NB4 (cell line): ENCODE measurements around the gene DPH6.

Experiments
- DNase-seq: peaks from one replicate; pipeline ENCODE4 v3.0.0; 2010; ENCODE audit warnings: low read depth
- H3K4me3 ChIP-seq: one replicate; pipeline ENCODE4 v1.5.1; 2011; ENCODE audit warnings: mild to moderate bottlenecking, low read depth, low read length, moderate library complexity
- MYC ChIP-seq: IDR thresholded peaks from 2 replicates; pipeline ENCODE4 v1.6.1; 2011; ENCODE audit warnings: low read depth, low read length
- POLR2A ChIP-seq: IDR thresholded peaks from 2 replicates; pipeline ENCODE4 v1.6.1; 2011; ENCODE audit warnings: mild to moderate bottlenecking; ENCODE audit not compliant: insufficient read length; ENCODE audit errors: extremely low read depth
- TF ChIP-seq, protein P1 (sequence below): IDR thresholded peaks from 2 replicates; pipeline ENCODE4 v1.6.1; 2011; ENCODE audit warnings: low read depth, low read length
- TF ChIP-seq, protein P2 (sequence below): IDR thresholded peaks from one replicate; pipeline ENCODE4 v1.5.1; 2012; ENCODE audit warnings: low read depth, low read length

The DPH6 gene

DNA sequence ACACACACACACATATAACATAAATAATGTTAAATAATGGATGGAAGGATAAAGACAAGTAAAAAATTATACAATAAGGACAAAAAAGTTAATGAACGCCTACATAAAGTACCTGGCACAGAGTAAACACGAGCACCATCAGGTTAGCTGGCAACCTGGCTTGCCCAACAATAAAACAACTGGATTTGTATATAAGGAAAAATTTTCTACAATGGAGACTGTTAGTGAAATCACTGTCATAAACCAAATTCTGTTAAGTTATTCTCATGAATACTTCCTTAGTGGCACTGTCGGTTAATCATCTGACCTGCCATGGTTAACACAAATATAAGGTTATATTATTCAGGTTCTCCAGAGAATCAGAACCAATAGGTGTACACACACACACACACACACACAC lies 54.8 kb downstream of the DPH6 start:
- TF ChIP-seq, protein P1, sequence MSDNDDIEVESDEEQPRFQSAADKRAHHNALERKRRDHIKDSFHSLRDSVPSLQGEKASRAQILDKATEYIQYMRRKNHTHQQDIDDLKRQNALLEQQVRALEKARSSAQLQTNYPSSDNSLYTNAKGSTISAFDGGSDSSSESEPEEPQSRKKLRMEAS = no peak
- TF ChIP-seq POLR2A (no peak), MYC (no peak)
- TF ChIP-seq, protein P2, sequence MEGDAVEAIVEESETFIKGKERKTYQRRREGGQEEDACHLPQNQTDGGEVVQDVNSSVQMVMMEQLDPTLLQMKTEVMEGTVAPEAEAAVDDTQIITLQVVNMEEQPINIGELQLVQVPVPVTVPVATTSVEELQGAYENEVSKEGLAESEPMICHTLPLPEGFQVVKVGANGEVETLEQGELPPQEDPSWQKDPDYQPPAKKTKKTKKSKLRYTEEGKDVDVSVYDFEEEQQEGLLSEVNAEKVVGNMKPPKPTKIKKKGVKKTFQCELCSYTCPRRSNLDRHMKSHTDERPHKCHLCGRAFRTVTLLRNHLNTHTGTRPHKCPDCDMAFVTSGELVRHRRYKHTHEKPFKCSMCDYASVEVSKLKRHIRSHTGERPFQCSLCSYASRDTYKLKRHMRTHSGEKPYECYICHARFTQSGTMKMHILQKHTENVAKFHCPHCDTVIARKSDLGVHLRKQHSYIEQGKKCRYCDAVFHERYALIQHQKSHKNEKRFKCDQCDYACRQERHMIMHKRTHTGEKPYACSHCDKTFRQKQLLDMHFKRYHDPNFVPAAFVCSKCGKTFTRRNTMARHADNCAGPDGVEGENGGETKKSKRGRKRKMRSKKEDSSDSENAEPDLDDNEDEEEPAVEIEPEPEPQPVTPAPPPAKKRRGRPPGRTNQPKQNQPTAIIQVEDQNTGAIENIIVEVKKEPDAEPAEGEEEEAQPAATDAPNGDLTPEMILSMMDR = no peak
- DNase-seq = no peak
- H3K4me3 ChIP-seq = no peak overlapping the region

DNA sequence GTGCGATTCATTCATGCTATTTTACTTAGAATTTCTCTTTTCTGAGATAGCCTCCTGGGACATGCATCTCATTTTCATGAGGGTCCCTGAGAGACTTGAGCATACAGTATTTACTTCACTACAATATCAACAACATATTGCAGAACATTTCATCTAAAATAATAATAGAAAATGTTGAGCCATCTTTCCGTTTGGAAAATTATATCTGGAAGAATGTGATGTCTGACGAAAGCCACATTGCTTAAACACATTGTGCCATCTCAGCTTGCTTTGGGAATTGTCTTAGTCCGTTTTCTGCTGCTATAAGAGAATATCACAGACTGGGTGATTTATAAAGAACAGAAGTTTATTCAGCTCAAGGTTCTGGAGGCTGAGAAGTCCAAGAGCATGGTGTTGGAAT lies 55.5 kb downstream of the DPH6 start:
- no peak overlapping the region for H3K4me3 ChIP-seq
- DNase-seq = no peak
- no peak for TF ChIP-seq MYC
- TF ChIP-seq, protein P1 = no peak
- TF ChIP-seq, protein P2 = no peak
- TF ChIP-seq POLR2A = no peak

DNA sequence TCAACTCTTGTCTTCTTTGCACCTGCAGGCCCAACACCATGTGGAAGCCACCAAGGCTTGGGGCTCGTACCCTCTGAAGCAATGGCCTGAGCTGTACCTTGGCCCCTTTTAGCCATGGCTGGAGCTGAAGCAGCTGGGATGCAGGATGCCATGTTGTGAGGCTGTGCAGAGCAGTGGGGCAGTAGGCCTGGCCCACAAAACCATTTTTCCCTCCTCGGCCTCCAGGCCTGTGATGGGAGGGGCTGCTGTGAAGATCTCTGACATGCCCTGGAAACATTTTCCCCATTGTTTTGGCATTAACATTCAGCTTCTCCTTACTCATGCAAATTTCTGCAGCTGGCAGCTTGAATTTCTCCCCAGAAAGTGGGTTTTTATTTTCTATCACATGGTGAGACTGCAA lies 58.5 kb downstream of the DPH6 start:
- TF ChIP-seq MYC (no peak), POLR2A (no peak)
- TF ChIP-seq, protein P2 = no peak
- TF ChIP-seq, protein P1 = no peak
- no peak overlapping the region for H3K4me3 ChIP-seq
- no peak for DNase-seq

DNA sequence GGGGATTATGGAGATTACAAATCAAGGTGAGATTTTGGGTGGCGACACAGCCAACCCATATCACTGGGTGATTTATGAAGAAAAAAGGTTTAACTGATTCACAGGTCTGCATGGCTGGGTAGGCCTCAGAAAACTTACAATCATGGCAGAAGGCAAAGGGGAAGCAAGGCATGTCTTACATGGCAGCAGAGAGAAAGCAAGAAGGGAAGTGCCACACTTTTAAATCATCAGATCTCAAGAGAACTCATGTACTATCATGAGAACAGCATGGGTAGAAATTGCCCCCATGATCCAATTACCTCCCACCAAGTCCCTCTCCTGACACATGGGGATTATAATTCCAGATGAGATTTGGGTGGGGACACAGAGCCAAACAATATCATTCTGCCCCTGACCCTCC lies 59.7 kb downstream of the DPH6 start:
- H3K4me3 ChIP-seq = no peak overlapping the region
- TF ChIP-seq, protein P1 = no peak
- TF ChIP-seq MYC (no peak), POLR2A (no peak)
- TF ChIP-seq, protein P2 = no peak
- DNase-seq = no peak

DNA sequence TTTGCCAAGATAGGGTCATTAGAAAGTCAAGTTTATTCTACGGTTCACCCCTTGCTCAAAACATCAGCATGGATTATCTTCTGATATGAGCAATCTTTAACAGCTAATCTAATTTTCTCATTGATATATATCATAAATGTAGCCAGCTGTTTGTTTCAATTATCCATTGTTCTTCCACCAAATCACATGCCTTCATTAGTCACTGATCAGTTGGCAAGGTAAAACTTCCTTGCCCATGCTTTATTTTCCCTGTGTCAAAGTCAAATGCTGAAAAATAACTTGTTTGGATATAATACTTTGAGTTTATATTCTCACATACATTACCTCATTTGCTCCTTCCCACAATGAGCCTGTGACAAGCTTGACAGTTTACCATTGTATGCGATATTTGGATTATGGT lies 60.6 kb downstream of the DPH6 start:
- TF ChIP-seq MYC = no peak
- TF ChIP-seq POLR2A = no peak
- TF ChIP-seq, protein P2 = no peak
- TF ChIP-seq, protein P1 = no peak

DNA sequence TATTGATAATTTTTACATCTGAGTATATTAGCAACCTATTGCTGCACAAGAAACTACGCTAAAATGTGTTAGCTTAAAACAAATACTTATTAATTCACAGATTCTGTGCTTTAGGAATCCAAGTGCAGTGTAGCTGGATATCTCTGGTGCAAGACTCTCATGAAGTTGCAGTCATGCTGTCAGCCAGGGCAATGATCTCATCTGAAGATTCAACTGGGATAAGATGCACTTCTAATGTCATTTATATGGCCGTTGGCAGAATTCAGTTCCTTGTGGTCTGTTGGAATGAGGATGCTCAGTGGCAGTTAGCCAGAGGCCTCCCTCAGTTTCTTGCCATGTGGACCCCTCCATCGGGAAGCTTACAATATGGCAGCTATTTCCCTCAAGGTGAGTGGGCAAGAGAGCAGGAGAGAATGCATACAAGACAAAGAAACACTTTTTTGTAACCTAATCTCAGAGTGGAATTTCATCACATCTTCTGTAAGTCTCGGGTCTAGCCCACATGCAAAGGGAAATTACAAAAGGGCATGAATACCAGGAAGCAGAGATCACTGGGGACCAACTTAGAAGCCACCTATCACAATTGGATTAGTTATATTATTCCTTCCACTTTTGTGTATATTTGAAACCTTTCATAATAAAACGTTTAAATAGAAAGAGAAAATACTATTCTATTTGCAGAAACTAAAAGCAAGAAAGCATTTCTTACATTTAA lies 61.6 kb downstream of the DPH6 start:
- no peak for DNase-seq
- no peak overlapping the region for H3K4me3 ChIP-seq
- TF ChIP-seq POLR2A = no peak
- TF ChIP-seq MYC = no peak
- TF ChIP-seq, protein P1 = no peak
- TF ChIP-seq, protein P2 = no peak

More for the DNA sequence above, 60.6 kb downstream of the DPH6 start:
- no peak for DNase-seq
- no peak overlapping the region for H3K4me3 ChIP-seq
